GM19372 (cell line): Measurements from ENCODE around the gene GATAD2A.
"Not testable (repeated sequence)": the region's sequence is repeated elsewhere in the genome, so short reads cannot be mapped to it uniquely, and the experiment has no call there.

Experiments
- ATAC-seq: cut with Tn5 transposase; IDR thresholded peaks from one replicate; pipeline ENCODE4 v1.9.1; 2021; ENCODE audit warnings: mild to moderate bottlenecking, low read depth, moderate library complexity; ENCODE audit not compliant: unreplicated experiment

Gene GATAD2A

DNA sequence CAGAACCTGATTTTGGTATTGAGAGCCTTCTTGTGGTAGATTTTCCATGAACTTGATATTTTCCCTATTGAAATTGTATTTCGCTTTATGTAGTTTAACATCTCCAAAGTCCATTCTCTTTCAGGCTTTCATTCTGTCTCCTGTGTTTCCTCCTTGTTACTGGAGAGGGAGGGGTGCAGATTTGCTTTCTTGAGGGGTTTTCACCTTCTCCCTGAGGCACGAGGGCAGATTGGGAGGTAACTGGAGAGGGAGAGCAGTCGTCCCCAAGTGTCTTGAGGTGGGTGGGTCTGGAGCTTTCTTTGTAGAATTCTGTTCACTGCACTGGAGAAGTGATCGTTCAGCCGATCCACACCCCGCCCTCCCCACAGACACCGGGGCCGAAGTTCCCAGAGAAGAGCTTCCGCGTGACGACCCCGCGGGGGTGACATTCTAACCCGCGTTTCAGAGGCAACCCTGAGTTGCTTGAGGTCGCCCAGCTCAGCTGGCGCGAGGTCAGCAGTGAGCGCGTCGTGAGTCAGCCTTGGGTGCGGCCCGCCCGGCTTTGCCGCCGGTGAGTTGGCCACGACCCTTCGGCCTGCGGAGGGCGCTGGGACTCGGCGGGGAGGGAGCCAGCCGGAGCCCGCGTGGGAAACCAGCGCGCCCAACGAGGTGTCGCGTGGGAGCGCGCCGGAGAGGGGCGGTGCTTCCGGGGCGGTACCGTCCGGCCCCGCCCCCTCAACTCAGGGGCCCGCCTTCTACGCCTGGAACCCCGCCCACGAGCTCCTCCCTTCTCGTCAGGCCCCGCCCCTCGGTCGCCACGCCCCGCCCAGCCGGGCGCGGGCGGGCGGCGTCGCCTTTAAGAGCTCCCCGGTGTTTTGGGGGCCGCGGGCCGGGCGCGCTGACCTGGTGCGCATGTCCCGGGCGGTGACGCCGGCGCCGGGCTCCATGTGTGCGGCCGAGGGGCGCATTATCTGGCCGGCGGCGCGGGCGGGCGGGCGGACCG lies at the start of gene GATAD2A:
Gene GATAD2A (plus strand): TSS at position 797 of the 982 bp plus-strand sequence. CDS start 59,671 bp downstream, outside the sequence.
- peak; percentile 71 for ATAC-seq

GRCh38 chr19:19356500-19356899 lies 49.0 kb upstream of the GATAD2A start:
- no peak for ATAC-seq

- no peak for ATAC-seq
These were observed 48.4 kb upstream of the GATAD2A start for GRCh38 chr19:19356901-19357566.

DNA sequence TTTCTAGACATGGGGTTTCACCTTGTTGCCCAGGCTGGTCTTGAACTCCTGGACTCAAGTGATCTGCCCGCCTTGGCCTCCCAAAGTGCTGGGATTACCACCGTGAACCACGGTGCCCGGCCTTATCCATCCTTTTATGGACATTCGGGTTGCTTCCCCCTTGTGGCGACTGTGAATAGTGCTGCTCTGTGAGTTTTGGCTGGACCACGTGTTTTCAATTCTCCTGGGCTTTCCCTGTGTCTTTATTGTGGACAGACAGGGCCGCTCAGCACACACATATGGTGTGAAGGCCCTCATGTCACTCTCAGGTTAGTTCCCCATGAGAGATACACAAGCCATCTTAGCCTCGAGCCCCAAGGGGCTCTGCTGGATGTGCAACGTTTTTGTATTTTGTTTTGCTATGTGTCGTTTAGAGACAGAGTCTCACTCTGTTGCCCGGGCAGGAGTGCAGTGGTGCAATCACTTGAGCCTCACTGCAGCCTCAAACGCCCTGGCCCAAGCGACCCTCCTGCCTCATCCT lies 44.3 kb upstream of the GATAD2A start:
- ATAC-seq: peak; percentile 73

- no peak for ATAC-seq
These were observed 43.4 kb upstream of the GATAD2A start for GRCh38 chr19:19362075-19362474.

DNA sequence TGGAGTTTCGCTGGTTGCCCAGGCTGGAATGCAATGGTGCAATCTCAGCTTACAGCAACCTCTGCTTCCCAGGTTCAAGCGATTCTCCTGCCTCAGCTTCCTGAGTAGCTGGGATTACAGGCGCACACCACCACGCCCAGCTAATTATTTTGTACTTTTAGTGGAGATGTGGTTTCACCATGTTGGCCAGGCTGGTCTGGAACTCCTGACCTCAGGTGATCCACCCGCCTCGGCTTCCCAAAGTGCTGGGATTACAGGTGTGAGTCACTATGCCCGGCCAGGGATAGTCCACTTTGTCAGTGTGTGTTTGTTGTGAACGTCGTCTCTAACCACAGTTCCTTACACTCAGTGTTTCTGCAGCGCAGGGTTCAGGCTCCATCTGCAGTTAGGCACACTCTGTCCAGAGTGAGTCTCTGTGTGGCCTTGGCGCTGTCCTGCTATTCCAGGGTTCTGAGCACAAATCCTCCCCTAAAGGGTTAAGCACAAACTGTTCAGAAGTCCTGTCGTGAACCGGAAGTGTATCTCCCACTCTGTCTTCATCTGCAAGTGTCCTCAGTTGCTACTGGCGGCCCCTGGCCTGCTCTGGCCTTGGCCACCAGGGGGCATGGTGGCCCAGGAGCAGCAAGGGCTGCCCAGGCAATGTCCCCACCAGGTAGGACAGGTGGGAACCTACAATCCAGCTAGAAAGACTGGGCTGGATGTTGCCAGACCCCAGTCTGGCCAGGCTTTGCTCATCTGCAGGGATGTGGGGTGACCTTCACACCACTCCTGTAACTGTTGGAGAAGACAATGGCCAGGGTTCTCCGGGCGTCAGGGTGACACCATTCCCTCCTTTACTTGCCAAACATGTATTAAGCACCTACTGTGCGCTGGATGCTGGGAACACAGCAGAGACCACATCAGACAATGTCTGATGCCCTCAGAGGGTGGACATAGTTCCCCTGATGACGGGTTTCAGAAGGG lies 38.8 kb upstream of the GATAD2A start:
- peak; percentile 84 for ATAC-seq

GRCh38 chr19:19368087-19368486 lies 37.4 kb upstream of the GATAD2A start:
- no peak for ATAC-seq

- ATAC-seq: no peak
These were observed 34.4 kb upstream of the GATAD2A start for GRCh38 chr19:19371059-19371458.

DNA sequence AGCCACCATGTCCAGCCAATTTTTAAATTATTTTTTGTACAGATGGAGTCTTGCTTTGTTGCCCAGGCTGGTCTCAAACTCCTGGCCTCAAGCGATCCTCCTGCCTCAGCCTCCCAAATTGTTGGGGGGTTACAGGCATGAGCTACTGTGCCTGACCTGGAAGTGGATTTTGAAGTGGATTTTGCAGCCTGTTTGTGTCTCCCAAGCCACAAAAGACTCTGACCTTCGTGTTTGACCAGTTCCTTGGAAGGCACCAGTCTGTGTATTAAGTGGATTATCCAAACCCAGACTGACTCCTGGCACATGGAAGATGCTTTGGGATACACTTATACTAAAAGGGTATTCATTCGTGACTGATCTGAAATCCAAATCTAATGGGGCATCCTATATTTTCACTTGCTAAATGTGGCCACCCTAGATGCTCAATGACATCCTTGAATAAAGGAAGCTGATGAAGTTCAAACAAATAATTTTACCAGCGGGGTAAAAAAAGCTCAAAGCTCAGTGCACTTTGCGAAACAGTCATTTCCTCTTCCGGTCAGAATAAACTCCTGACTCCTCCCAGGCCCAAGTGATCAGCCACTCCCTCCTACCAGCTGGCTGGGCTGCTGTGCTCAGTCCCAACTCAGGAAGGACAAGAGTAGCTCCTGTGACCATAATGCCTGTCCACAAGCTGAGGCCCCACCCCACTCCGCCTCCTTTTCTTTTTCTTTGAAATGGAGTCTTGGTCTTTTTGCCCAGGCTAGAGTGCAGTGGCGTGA lies 32.6 kb upstream of the GATAD2A start:
- peak; percentile 96 for ATAC-seq

DNA sequence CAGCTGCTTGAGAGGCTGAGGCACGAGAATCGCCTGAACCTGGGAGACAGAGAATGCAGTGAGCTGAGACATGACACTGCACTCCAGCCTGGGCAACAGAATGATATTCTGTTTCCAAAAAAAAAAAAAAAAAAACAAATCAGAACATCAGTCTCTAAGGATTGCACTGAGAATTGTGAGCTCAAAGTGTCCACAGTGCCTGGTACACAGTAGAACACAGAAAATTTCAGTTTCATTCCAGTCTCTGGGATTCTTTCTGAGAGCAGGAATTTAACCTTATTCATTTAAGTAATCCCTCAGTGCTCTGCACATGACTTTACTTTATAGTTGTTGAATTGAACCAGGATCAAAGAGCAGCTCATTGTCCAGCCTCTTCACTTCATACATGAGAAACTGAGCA lies 25.9 kb upstream of the GATAD2A start:
- no peak for ATAC-seq

- not testable (repeated sequence) for ATAC-seq
These were observed 25.2 kb upstream of the GATAD2A start for GRCh38 chr19:19380316-19380715.

DNA sequence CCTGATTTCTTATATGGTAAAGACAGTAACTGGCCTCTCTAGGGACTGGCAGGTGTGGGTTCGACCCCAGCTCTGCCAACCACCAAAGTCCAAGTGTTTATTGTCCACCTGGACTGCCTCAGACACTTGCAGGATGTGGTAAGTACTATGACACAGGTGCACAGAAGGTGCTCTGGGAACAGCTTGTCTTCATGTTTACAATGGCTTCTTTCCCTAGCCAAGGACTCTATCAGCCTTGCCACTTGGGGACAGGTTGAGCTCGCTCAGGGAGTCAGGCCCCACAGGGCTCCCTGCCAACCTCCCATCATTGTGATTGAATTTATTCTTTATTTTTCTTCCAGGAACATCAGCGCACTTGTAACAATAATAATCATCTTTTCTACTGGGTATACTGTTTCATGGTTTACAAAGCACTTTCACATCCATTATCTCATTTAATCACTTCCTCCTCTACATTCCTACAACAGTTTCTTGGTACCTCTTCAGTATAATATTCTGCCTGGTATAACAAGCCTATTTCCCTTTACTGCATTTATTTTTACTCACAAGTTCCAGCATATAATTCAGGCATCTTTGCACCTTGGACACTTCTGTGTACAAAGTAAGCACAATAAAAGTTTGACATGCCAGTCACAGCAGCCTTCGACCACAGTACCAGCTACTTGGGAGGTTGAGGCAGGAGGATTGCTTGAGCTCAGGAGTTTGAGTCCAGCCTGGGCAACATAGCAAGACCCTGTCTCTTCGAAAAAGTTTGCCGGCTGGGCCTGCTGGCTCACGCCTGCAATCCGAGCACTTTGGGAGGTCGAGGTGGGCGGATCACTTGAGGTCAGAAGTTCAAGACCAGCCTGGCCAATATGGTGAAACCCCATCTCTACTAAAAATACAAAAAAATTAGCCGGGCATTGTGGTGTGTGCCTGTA lies 24.2 kb upstream of the GATAD2A start:
- no peak for ATAC-seq

- ATAC-seq: no peak
These were observed 23.4 kb upstream of the GATAD2A start for GRCh38 chr19:19382118-19382517.

DNA sequence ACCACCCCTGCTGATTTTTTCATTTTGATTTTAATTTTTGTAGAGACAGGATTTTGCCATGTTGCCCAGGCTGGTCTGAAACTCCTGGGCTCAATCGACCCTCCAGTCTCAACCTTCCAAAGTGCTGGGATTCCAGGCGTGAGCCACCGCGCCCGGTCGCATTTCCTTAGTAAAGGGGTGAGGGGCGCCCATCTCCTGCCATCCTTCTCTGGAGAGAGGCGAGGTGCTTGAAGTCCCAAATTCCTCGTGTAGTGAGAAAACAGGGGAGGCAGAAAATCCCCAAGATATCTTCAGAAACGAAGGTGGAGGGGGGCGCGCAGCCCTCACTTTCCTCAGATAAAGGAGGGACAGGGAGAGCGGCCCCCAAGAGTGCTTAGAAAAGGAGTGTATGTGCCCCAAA lies 21.0 kb upstream of the GATAD2A start:
- no peak for ATAC-seq

DNA sequence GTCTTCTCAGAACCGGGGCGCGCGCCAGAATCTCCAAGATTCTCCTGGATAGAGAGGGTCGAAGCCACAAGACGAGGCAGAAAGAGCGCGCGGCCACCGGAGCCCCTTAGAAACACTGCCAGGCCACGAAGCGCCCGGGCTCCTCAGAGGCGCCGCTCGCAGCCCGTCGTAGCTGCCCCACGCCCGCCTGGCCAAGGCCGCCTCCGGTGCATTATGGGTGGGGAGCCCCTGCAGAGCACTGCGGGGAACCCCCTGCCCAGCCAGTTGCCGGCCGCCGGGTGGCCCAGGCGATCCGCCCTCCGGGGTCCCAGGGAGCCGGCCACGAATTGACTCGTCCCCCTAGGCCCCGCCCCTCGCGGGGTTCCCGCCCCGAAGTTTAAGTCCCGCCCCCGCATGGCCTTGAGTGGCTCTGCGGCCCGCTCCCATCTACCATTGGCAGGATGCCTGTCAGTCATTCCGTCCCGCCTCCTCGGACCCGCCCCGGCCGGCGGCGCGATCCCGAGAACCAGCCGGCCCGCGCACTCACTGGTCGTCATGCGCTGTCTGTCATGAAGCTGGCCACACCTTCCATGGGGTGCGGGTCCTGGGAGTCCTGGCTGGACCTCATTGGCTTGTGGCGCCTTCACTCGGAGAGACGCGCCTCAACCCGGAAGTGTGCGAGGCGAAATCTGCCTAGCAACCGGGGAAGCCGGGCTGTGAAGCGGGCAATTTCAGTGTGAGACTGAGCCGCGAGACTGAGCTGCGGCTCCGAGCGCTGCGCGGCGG lies 20.2 kb upstream of the GATAD2A start:
- ATAC-seq: peak; percentile 84

DNA sequence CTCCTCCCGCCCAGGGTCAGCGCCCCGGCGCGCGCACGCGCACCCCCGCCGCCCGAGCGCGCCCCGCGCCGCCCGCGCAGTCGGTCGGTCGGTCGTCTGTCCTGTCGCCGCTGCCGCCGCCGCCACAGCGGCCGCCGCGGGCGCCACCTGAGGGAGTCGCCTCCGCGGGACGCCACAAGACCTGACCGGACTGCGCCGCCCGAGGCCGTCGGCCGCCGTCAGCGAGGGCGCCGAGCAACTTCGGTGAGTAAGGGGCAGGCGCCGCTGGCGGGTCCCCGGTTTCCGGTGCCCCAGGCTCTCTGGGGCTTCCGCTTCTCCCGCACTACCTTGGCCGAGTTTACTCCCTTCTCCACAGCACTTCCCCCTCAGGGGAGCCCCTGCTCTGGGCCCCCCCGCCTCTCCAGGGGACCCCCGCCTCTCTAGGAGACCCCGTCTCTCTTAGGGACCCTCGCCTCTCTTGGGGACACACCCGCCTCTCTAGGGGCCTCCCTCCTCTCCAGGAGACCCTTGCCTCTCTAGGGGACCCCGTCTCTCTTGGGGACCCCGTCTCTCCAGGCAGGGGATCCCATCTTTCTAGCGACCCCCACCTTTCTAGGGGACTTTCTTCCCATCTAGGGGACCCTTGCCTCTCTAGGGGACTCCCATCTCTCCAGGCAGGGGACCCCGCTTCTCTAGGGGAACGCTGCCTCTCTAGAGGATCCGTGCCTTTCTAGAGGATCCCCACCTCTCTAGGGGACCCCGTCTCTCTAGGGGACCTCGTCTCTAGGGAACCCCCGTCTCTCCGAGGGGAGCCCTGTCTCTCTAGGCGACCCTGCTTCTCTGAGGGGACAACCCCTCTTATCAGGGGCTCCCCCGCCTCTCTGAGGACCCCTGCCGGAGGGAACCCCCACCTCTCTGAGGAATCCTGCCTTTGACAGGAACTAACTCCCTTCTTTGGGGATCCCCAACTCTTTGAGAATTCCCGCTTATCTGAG lies 19.3 kb upstream of the GATAD2A start:
- no peak for ATAC-seq

DNA sequence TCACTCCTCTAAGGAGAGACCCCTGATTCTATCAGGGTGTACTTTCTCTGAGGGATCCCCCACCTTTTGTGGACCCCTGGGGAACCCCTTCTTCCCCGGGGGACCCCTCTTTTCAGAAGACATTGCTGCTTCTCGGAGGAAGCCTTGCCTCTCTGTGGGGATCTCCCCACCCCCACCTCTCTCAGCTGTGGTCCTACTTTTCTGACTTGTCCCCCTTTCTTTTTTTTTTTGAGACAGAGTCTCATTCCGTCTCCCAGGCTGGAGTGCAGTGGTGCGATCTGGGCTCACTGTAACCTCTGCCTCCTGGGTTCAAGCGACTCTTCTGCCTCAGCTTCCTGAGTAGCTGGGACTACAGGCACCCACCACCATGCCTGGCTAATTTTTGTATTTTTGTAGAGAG lies 18.4 kb upstream of the GATAD2A start:
- ATAC-seq: no peak
